Measurements from ENCODE around the gene THUMPD2.

DNA sequence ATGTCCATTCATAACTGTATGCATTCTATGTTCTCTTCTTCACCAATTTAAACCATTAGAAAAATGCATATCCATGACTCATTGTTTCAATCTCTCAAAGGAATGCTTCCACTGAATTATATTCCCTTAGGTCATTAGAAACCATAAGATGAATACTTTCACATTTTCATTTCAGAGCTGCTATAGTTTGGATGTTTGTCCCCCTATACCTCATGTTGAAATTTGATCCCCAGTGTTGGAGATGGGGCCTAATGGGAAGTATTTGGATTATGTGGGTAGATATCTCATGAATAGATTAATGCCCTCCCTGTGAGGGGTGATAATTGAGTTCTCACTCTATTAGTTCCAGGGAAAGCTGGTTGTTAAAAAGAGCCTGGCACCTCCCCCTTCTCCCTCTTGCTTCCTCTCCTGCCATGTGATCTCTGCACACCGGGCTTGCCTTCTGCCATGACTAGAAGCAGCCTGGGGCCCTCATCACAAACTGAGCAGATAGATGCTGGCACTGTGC, 35.7 kb downstream of the THUMPD2 start:
- TF ChIP-seq, protein P1, sequence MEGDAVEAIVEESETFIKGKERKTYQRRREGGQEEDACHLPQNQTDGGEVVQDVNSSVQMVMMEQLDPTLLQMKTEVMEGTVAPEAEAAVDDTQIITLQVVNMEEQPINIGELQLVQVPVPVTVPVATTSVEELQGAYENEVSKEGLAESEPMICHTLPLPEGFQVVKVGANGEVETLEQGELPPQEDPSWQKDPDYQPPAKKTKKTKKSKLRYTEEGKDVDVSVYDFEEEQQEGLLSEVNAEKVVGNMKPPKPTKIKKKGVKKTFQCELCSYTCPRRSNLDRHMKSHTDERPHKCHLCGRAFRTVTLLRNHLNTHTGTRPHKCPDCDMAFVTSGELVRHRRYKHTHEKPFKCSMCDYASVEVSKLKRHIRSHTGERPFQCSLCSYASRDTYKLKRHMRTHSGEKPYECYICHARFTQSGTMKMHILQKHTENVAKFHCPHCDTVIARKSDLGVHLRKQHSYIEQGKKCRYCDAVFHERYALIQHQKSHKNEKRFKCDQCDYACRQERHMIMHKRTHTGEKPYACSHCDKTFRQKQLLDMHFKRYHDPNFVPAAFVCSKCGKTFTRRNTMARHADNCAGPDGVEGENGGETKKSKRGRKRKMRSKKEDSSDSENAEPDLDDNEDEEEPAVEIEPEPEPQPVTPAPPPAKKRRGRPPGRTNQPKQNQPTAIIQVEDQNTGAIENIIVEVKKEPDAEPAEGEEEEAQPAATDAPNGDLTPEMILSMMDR (conservative IDR thresholded peaks at IDR 0.05) = no peak
- no peak for TF ChIP-seq EZH2 (IDR thresholded peaks at IDR 0.05; ENCODE audit: low read depth)
